T47D (cell line): ENCODE measurements around the gene NSMCE1.

Experiments
- DNase-seq, 2 experiments: peaks; one replicate each; pipeline versions ENCODE4 v3.0.0 to v3.0.0-alpha.2; 2011 to 2012; ENCODE audit warnings: low read depth in 1 of 2, low spot score in 1 of 2
- JUND ChIP-seq: IDR thresholded peaks from 2 replicates; pipeline ENCODE4 v1.6.1; 2012; ENCODE audit warnings: low read depth
- in situ Hi-C: cut with HindIII; loops from 2 replicates; pipeline ENCODE4 v1.10.0; 2016; ENCODE audit warnings: low sequenced_read_pairs, low pct_unique_long_range_greater_than_20kb

NSMCE1 gene

DNA sequence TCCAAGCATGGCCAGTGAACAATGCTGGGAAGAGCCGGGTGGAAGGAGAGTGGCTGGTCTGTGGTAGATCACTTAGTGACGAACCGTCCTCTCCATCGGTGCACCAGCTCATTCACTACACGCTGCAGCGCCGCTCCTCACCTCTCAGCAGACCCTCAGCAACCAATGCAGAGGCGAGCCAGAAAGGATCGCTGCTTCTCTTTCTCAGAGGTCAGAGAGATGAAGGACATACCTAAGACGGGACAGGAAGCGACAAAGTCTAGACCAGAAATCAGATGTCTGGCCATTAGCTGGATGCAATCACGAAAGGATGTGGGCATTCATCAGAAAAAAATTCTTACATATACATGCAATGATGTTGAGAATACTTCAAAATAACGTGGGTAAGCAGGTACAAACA, 26.9 kb downstream of the NSMCE1 start:
- no peak for DNase-seq
- no peak for TF ChIP-seq JUND
- in situ Hi-C loops = no loop called here

DNA sequence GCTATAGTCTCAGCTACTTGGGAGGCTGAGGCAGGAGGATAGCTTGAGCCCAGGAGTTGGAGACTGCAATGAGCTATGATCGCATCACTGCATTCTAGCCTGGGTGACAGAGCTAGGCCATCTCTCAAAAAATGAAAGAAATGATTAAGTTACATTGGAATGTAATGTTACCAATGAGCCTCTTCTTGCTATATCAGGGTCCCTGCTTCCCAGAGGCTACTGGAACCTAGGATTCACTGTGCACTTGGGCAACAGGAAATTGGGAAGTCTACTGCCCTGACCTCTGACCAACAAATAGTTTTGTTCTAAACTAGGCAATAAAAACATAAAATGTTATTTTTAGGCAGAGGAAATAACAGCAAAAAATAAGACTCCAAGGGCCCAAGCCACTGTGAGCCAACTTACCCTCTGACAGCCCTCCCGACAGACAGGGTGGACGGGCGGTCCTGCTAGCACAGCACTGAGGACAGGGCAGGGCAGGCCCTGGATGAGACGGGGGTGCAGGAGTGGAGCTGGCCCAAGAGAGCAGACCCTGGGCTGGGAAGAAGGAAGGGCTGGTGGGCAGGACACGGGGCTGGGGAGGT, 27.5 kb downstream of the NSMCE1 start:
- in situ Hi-C loops = no loop called here
- TF ChIP-seq JUND = no peak
- no peak for DNase-seq

DNA sequence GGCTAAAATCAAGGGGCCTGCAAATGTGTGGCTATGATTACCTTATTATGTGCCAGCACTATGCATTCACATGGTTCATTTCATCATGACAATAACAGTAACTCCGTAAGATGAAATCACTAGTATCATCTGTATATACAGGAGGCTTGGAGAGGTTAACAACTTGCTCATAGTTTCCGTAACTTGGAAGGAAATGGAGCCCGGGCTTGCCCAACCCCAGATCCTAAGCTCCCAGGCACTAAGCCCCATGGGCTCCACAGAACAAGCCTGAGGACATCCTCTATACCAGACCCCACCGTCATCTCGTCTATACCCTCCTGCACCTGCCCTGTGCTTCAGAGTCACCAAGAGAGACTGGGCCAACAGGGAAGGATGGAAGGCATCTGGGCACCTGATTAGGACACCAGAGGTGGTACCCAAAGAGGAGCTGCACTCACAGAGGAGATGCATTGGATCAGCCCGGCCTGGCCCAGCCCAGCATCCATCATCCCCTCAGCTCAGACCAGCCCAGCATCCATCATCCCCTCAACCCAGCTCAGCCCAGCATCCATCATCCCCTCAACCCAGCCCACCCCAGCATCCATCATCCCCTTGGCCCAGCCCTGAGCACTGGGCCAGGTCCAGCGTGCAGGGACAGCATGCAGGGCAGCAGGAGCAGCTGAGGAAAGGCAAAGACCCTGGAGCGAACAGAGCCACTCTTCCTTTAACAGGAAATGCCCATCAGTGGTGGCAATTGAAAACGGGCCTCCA, 28.5 kb downstream of the NSMCE1 start:
- in situ Hi-C loops = no loop called here
- TF ChIP-seq JUND = no peak
- DNase-seq = no peak

DNA sequence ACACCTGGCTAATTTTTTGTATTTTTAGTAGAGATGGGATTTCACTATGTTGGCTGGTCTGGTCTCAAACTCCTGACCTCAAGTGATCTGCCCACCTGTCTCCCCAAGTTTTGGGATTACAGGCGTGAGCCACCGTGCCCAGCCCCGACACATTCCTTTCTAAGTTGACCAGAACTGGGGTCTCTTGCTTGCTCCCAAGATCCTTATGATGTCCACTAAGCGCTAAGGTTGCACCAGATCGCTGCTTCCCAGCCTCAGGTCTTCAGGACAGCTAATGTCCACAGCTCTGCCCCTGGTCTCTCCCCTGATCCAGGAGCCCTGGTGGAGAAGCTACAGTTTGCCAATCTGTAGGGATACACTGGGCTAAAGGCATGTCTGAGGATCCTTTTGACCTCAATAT, 29.5 kb downstream of the NSMCE1 start:
- in situ Hi-C loops = no loop called here
- no peak for DNase-seq
- no peak for TF ChIP-seq JUND

DNA sequence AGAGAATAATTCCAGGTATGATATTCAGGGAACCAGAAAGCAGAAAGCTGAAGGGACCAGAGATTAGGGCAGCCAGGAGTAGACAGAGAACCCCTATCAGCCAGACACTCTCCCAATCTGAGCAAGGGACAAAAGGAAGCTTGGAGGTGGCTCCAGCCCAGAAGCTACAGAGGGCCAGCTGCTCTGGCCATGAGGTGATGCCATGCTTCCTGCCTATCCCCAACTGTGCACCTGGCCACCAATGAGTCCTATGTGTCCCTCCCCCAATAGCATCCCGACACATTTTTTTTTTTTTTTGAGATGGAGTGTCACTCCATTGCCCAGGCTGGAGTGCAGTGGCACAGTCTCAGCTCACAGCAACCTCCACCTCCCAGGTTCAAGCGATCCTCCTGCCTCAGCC, 30.0 kb downstream of the NSMCE1 start:
- in situ Hi-C loops = no loop called here
- TF ChIP-seq JUND = no peak
- DNase-seq = no peak

DNA sequence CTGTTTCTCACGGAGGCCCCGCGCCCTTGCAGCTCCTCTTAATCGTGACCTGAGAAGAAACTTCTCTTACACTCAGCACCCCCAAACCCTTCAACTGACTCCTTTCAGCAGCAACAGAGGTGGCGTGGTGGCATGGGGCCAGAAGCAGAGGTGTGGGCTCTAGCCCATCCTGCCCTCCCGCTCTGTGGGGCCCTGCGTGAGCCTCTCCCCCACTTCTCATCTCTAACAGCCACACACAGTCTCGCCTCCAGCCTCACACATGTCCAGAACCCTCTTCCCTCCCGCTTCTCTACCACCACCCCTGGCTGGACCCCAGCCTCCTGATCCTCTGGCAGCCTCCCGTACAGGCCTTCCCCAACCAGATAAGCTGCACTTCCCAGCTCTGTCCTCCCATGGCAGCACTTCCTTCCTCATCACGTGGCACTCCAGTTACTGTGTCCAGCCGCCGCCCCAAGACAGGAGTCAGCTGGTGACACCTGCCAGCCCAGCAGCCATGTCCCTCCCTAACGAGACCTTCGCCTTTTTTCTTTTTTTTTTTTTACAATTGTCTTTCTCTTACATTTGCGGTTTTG, 30.5 kb downstream of the NSMCE1 start:
- no peak for DNase-seq
- TF ChIP-seq JUND = no peak
- in situ Hi-C loops = no loop called here

DNA sequence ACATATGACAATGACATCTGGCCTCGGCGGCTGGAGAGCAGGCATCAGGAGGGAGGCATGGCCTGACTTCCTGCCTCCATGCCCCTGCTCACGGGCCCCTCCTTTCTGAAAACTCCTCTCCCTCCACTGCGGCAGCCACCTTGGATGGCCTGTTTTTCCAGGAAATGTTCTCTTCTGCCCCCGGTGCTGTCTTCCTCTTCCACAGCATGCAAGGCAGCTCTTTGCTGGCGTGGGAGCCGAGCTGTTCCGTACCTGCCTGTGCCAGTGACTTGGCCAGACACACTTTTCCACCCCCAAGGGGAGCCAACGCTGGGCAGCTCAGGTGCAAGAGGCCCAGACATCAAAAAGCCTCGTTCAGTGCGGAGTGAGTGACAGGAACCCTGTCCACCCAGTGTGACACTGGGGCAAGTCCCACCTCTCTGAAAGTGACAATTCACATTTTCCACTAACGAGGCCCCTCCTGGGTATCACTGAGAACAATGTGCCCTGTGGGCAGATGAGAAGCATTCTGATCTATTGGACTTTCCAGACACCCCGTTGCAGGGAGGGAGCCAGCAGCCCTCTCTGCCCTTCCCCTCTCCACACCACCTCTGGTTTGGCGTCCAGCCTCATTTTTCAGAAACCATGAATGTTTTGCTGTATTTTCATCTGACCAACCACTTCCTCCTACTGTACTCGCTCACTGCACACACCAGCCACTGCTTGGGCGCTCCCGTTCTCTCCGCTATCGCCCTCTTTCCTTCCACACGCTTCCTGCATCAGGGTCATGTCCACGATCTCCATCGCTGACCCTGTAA, 31.2 kb downstream of the NSMCE1 start:
- DNase-seq = no peak
- in situ Hi-C loops = no loop called here
- no peak for TF ChIP-seq JUND

DNA sequence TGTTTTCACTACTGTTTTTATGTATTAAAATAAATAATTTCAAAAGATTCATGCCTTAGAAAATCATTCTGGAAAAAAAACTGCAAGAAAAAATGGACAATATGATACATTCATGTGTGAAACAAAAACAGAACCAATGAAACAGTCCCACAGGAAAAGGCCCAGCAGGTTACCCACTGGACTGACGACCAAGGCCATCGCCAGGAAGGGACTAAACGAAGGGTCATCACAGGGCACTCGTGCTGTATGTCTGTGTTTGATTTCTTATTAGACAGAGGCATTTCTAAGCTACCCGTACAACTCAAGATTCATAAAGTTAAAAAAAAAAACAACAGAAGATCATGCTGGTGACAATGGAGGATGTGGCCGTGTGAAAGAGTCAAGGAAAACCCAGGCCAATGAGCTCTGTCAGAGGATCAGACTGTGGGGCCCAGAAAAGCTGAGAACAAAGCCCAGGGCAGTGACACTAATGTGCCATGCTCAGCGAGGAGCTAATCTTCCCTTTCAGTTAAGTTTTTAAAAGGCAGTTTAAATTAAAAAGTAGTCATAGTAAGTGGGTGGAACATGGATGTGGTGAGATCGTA, 31.8 kb downstream of the NSMCE1 start:
- in situ Hi-C loops = no loop called here
- DNase-seq = no peak
- no peak for TF ChIP-seq JUND

DNA sequence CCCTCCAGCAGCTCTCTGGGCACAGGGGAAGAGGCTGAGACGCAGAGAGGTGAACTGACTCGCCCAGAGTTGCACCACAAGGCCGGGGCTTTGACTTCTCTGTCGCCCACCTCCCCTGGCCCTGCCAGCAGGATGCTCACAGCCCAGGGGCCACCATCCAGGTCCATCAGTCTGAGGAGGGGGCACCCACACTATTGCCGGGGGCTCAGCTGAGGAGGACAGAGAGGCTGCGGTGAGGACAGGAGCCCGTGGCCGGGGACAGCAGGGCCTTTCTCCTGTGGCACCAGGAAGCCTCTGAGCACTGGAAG, 32.7 kb downstream of the NSMCE1 start:
- no peak for DNase-seq
- no peak for TF ChIP-seq JUND
- in situ Hi-C loops = no loop called here

DNA sequence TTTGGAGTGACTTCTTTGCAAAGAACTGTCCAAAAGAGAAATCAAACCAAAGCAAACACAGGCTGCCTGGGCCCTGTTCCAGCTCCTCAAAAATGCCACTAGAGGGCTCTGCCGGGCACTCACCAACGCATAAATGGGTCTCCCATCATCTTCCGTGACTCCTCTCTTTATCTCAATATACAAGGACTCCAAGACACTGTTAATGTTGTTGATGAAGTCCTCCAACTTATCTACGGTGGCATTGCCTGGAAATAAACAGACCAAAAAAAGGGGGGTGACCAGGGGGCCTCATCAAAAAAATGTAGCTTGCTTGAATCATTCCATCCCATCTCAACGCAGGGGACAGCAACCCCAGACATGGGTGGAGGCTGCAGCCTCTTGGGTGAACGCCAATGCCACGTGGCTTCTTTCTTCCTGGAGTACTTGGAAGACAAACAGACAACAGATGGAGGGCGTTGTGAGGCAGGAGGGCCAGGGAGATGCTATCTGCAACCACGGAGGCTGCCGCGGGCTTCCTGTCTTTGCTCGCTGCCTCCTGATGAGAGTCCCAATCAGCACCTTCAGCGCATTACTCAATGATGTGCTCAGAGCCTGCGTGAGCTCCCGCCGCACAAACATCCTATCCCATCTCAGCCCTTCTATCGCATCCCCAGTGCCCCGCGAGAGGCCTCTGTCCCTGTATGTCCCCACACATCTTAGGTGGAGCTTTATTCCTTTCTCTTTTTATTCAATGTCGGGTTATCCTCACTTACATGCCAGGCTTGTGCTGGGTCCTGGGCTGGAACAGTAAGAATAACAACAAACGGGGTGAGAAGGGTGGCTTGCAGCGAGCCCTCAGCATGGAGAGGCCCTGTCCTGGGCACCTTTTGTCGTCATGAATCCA, 33.3 kb downstream of the NSMCE1 start:
- in situ Hi-C loops = no loop called here
- TF ChIP-seq JUND = no peak
- DNase-seq = peak in 1 of 2 experiments; percentile 71

DNA sequence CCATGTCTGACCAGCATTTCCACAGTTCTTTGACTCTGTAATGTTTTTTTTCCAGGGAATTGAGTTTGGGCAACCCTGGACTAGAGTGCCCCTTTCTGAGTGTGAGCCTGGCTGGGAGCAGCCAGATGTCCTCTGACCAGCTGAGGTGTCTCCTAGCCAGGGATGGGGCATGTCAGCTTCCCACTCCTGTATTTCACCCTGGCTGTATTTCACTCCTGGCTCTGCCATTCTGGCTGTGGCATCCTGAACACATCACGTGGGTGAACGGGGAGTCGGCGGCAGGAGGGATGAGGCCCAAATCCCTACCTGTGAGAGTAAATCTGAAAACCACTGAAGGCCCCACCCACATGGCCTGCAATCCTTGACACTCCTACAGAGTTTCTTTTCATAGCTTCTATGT, 34.0 kb downstream of the NSMCE1 start:
- in situ Hi-C loops = no loop called here
- no peak for DNase-seq
- no peak for TF ChIP-seq JUND

DNA sequence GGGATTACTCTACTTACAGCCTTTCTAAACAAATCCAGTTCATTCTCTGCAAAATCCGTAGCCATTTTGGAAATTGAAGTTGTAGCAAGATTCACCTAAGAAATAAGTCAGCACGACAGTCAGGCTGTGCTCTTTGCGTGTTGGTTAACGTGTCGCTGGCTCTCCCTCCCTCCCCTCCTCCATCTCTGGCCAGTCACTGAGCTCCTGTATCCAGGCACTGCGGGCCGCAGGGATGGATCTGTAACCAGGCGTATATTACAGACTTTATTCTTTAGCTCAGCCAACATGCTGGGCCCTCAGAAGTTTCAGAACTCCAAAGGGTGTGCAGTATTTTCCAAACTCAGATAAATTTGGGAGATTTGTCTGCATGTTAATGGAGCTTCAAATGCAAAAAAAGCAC, 34.4 kb downstream of the NSMCE1 start:
- in situ Hi-C loops = no loop called here
- TF ChIP-seq JUND = no peak
- no peak for DNase-seq
